Measurements from ENCODE around the gene FASN.

DNA sequence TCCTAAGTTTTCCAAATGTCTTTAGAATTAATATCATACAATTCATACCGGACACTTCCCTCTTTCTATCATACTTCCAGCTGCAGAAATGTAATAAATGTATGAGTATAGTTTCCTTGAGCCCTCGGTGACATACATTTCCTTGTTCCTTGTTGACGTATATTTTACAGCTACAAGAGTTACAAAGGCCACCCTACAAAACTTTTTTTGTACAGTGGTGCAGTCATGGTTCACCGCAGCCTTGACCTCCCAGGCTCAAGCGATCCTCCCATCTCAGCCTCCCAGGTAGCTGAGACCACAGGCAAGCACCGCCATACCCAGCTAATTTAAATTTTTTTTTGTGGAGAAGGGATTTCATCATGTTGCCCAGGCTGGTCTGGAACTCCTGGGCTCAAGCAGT, 25.2 kb downstream of the FASN start:
- TF ChIP-seq FOXM1 (IDR thresholded peaks at IDR 0.05; ENCODE audit: borderline replicate concordance) (no peak), SP1 (IDR thresholded peaks at IDR 0.05) (no peak), SUZ12 (IDR thresholded peaks at IDR 0.05) (no peak), BHLHE40 (IDR thresholded peaks at IDR 0.05; ENCODE audit: borderline replicate concordance) (no peak), FOXK2 (IDR thresholded peaks at IDR 0.05) (no peak), ELF4 (IDR thresholded peaks at IDR 0.05) (no peak), NFRKB (IDR thresholded peaks at IDR 0.05) (no peak), FOXA1 (IDR thresholded peaks at IDR 0.05) (no peak), TARDBP (IDR thresholded peaks at IDR 0.05) (no peak), LEF1 (IDR thresholded peaks at IDR 0.05; ENCODE audit: borderline replicate concordance) (no peak), ZNF384 (IDR thresholded peaks at IDR 0.05) (no peak), ARNT (IDR thresholded peaks at IDR 0.05) (no peak)
- TF ChIP-seq, protein P1, sequence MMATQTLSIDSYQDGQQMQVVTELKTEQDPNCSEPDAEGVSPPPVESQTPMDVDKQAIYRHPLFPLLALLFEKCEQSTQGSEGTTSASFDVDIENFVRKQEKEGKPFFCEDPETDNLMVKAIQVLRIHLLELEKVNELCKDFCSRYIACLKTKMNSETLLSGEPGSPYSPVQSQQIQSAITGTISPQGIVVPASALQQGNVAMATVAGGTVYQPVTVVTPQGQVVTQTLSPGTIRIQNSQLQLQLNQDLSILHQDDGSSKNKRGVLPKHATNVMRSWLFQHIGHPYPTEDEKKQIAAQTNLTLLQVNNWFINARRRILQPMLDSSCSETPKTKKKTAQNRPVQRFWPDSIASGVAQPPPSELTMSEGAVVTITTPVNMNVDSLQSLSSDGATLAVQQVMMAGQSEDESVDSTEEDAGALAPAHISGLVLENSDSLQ (IDR thresholded peaks at IDR 0.05): no peak

All from HEK293T (cell line).